ENCODE results near the gene CAPN10. TPM values are rescaled to one million over a fixed set of nuclear protein-coding genes. Genes with fewer than 3 reads are reported as not detected.

Gene CAPN10
- total and polyA plus RNA-seq, 2 donors (not counting 3 experiments of a cell fraction or from before 2014, with no cell fraction given): 25.2 to 39.9 TPM

DNA sequence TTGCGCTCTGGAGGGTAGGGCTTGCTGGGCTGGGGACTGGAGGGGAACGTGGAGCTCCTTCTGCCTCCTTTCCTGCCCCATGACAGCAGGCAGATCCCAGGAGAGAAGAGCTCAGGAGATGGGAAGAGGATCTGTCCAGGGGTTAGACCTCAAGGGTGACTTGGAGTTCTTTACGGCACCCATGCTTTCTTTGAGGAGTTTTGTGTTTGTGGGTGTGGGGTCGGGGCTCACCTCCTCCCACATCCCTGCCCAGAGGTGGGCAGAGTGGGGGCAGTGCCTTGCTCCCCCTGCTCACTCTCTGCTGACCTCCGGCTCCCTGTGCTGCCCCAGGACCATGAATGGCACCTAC, 43.1 kb downstream of the CAPN10 start:
- Histone ChIP-seq H3K4me2 (ENCODE audit: insufficient read depth, low read length) (no peak overlapping the region), H3K27ac (ENCODE audit: insufficient read depth, low read depth, low read length) (no peak overlapping the region), H3K9me3 (replicated peaks; ENCODE audit: control insufficient read depth, insufficient read depth, low read length) (no peaks in the 10 kb centered on the region), H3K36me3 (ENCODE audit: control insufficient read depth in 2 of 2, extremely low read depth in 1 of 2, insufficient read depth in 2 of 2, low read length in 2 of 2) (no peaks in the 10 kb centered on the region), H3K27me3 (ENCODE audit: control insufficient read depth in 2 of 2, insufficient read depth in 2 of 2, low read length in 2 of 2) (no peaks in the 10 kb centered on the region), H3K4me1 (ENCODE audit: control insufficient read depth, extremely low read depth, insufficient read depth, low read length) (no peaks in the 10 kb centered on the region), H2AFZ (ENCODE audit: low read depth, low read length) (no peak overlapping the region), H3K4me3 (replicated peaks in 1 of 3; ENCODE audit: insufficient read depth in 1 of 3, low read depth in 1 of 3, low read length in 3 of 3) (no peak overlapping the region), H4K20me1 (replicated peaks; ENCODE audit: control insufficient read depth, extremely low read depth, insufficient read depth, low read length) (no peaks in the 10 kb centered on the region), H3K9ac (replicated peaks; ENCODE audit: extremely low read depth, insufficient read depth, low read length) (no peak overlapping the region), H3K79me2 (ENCODE audit: control insufficient read depth, insufficient read depth, low read length) (no peaks in the 10 kb centered on the region), H3K9me1 (replicated peaks; ENCODE audit: control insufficient read depth, extremely low read depth, insufficient read depth, low read length) (no peaks in the 10 kb centered on the region)
- FAIRE-seq: no peak
- intact Hi-C loops (cut with micrococcal nuclease) (no loop called here), dilution Hi-C loops (cut with MboI; ENCODE audit: extremely low pct_ligation_motif_present, low sequenced_read_pairs) (no loop called here)
- no peak for DNase-seq (ENCODE audit: low read depth, low spot score)
- CTCF ChIA-PET: no interaction called here
- TF ChIP-seq EZH2 (IDR thresholded peaks at IDR 0.05; ENCODE audit: borderline replicate concordance, low read depth, low read length, severe bottlenecking) (no peak), POLR2AphosphoS5 (IDR thresholded peaks at IDR 0.05; ENCODE audit: insufficient read depth, low read depth, low read length) (no peak), MYC (IDR thresholded peaks at IDR 0.05; ENCODE audit: low read depth, low read length) (no peak), POLR2A (IDR thresholded peaks at IDR 0.05; ENCODE audit: low read depth, low read length) (no peak), JUN (IDR thresholded peaks at IDR 0.05; ENCODE audit: borderline replicate concordance, insufficient read depth, insufficient read length, low read depth) (no peak)
- TF ChIP-seq, protein P1, sequence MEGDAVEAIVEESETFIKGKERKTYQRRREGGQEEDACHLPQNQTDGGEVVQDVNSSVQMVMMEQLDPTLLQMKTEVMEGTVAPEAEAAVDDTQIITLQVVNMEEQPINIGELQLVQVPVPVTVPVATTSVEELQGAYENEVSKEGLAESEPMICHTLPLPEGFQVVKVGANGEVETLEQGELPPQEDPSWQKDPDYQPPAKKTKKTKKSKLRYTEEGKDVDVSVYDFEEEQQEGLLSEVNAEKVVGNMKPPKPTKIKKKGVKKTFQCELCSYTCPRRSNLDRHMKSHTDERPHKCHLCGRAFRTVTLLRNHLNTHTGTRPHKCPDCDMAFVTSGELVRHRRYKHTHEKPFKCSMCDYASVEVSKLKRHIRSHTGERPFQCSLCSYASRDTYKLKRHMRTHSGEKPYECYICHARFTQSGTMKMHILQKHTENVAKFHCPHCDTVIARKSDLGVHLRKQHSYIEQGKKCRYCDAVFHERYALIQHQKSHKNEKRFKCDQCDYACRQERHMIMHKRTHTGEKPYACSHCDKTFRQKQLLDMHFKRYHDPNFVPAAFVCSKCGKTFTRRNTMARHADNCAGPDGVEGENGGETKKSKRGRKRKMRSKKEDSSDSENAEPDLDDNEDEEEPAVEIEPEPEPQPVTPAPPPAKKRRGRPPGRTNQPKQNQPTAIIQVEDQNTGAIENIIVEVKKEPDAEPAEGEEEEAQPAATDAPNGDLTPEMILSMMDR (IDR thresholded peaks at IDR 0.05; ENCODE audit: extremely low read depth in 1 of 2, insufficient read depth in 1 of 2, low read depth in 1 of 2, low read length in 2 of 2): no peak
- TF ChIP-seq, protein P2, sequence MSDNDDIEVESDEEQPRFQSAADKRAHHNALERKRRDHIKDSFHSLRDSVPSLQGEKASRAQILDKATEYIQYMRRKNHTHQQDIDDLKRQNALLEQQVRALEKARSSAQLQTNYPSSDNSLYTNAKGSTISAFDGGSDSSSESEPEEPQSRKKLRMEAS (IDR thresholded peaks at IDR 0.05; ENCODE audit: insufficient read depth, insufficient read length): no peak
- POLR2A ChIA-PET: no interaction called here
- BruUV-seq (replicated peaks): no TSS peak

All from endothelial cell of umbilical vein (primary cell).